SK-N-SH treated with all-trans-retinoic acid at 6 μM for 48 hours (cell line): ENCODE measurements around the gene SEPTIN3.
A peak's percentile ranks its signal among the peaks of the same experiment; 100 is the strongest.
"Not testable (repeated sequence)": the region's sequence is repeated elsewhere in the genome, so short reads cannot be mapped to it uniquely, and the experiment has no call there.

Source experiments
- ATAC-seq: fragments of 200-7000 bp; cut with Tn5 transposase; 3 replicates; pipeline ENCODE4 v1.9.1; 2020; ENCODE audit warnings: mild to moderate bottlenecking, moderate library complexity
- CSDC2 ChIP-seq: fragments of 250-450 bp; sonication (Bioruptor Pico); IDR thresholded peaks from 2 replicates; pipeline ENCODE4 v1.5.0; 2020; ENCODE audit warnings: mild to moderate bottlenecking, moderate library complexity
- CSRNP3 ChIP-seq: fragments of 250-450 bp; sonication (Bioruptor Pico); IDR thresholded peaks from 2 replicates; pipeline ENCODE4 v1.5.1; 2021; ENCODE audit warnings: mild to moderate bottlenecking, moderate library complexity
- GLIS3 ChIP-seq: fragments of 250-450 bp; sonication (Bioruptor Pico); IDR thresholded peaks from 2 replicates; pipeline ENCODE4 v1.5.0; 2020; ENCODE audit warnings: mild to moderate bottlenecking, moderate library complexity
- ISL1 ChIP-seq: fragments of 250-450 bp; sonication (Bioruptor Pico); IDR thresholded peaks from 2 replicates; pipeline ENCODE4 v2.1.2; 2022; ENCODE audit warnings: mild to moderate bottlenecking, moderate library complexity
- OSR1 ChIP-seq: fragments of 250-450 bp; sonication (Bioruptor Pico); IDR thresholded peaks from 2 replicates; pipeline ENCODE4 v1.8.0; 2022; ENCODE audit warnings: moderate library complexity, mild to moderate bottlenecking, inconsistent platforms
- PATZ1 ChIP-seq: fragments of 250-450 bp; sonication (Bioruptor Pico); IDR thresholded peaks from 2 replicates; pipeline ENCODE4 v1.8.0; 2020; ENCODE audit warnings: mild to moderate bottlenecking, moderate library complexity, borderline replicate concordance
- PPARA ChIP-seq: fragments of 250-450 bp; sonication (Bioruptor Pico); IDR thresholded peaks from 2 replicates; pipeline ENCODE4 v1.5.0; 2020; ENCODE audit warnings: mild to moderate bottlenecking, borderline replicate concordance
- RARB ChIP-seq: fragments of 250-450 bp; sonication (Bioruptor Pico); IDR thresholded peaks from 2 replicates; pipeline ENCODE4 v1.8.0; 2021; ENCODE audit warnings: mild to moderate bottlenecking, moderate library complexity
- SNAI2 ChIP-seq: fragments of 250-450 bp; sonication (Bioruptor Pico); IDR thresholded peaks from 2 replicates; pipeline ENCODE4 v1.5.0; 2020; ENCODE audit warnings: mild to moderate bottlenecking, moderate library complexity
- TCF4 ChIP-seq: fragments of 250-450 bp; sonication (Bioruptor Pico); IDR thresholded peaks from 2 replicates; pipeline ENCODE4 v1.8.0; 2021; ENCODE audit warnings: mild to moderate bottlenecking, moderate library complexity, borderline replicate concordance
- TOX ChIP-seq: fragments of 250-450 bp; sonication (Bioruptor Pico); IDR thresholded peaks from 2 replicates; pipeline ENCODE4 v1.8.0; 2021; ENCODE audit warnings: mild to moderate bottlenecking, moderate library complexity, borderline replicate concordance
- ZC3H10 ChIP-seq: fragments of 250-450 bp; sonication (Bioruptor Pico); IDR thresholded peaks from 2 replicates; pipeline ENCODE4 v1.5.1; 2021; ENCODE audit warnings: mild to moderate bottlenecking, moderate library complexity
- ZFP3 ChIP-seq: fragments of 250-450 bp; sonication (Bioruptor Pico); IDR thresholded peaks from 2 replicates; pipeline ENCODE4 v1.5.0; 2020; ENCODE audit warnings: mild to moderate bottlenecking, moderate library complexity
- ZFP30 ChIP-seq: fragments of 450-650 bp; formaldehyde crosslinking; IDR thresholded peaks from 2 replicates; pipeline ENCODE4 v1.5.0; 2022; ENCODE audit warnings: mild to moderate bottlenecking, moderate library complexity
- ZNF565 ChIP-seq: fragments of 450-650 bp; formaldehyde crosslinking; conservative IDR thresholded peaks from 2 replicates; pipeline ENCODE4 v1.5.0; 2020; ENCODE audit warnings: low read depth, mild to moderate bottlenecking, moderate library complexity
- ZNF70 ChIP-seq: fragments of 450-650 bp; formaldehyde crosslinking; IDR thresholded peaks from 2 replicates; pipeline ENCODE4 v1.5.0; 2020; ENCODE audit warnings: mild to moderate bottlenecking, moderate library complexity
- TF ChIP-seq, protein P1 (sequence below): fragments of 250-450 bp; sonication (Bioruptor Pico); IDR thresholded peaks from 2 replicates; pipeline ENCODE4 v1.8.0; 2021; ENCODE audit warnings: low read depth, mild to moderate bottlenecking, moderate library complexity, borderline replicate concordance
- TF ChIP-seq, protein P2 (sequence below): fragments of 250-450 bp; sonication (Bioruptor Pico); IDR thresholded peaks from 2 replicates; pipeline ENCODE4 v1.5.1; 2020; ENCODE audit warnings: low read depth, mild to moderate bottlenecking, moderate library complexity

The SEPTIN3 gene

GRCh38 chr22:41947424-41948080, 21.7 kb upstream of the SEPTIN3 start (continued):
- TF ChIP-seq GLIS3 (CRISPR knock-in tag) (no peak), ZNF565 (CRISPR knock-in tag) (no peak), TOX (CRISPR knock-in tag) (no peak)
- TF ChIP-seq, protein P1, sequence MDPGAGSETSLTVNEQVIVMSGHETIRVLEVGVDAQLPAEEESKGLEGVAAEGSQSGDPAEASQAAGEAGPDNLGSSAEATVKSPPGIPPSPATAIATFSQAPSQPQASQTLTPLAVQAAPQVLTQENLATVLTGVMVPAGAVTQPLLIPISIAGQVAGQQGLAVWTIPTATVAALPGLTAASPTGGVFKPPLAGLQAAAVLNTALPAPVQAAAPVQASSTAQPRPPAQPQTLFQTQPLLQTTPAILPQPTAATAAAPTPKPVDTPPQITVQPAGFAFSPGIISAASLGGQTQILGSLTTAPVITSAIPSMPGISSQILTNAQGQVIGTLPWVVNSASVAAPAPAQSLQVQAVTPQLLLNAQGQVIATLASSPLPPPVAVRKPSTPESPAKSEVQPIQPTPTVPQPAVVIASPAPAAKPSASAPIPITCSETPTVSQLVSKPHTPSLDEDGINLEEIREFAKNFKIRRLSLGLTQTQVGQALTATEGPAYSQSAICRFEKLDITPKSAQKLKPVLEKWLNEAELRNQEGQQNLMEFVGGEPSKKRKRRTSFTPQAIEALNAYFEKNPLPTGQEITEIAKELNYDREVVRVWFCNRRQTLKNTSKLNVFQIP (CRISPR knock-in tag): no peak
- TF ChIP-seq, protein P2, sequence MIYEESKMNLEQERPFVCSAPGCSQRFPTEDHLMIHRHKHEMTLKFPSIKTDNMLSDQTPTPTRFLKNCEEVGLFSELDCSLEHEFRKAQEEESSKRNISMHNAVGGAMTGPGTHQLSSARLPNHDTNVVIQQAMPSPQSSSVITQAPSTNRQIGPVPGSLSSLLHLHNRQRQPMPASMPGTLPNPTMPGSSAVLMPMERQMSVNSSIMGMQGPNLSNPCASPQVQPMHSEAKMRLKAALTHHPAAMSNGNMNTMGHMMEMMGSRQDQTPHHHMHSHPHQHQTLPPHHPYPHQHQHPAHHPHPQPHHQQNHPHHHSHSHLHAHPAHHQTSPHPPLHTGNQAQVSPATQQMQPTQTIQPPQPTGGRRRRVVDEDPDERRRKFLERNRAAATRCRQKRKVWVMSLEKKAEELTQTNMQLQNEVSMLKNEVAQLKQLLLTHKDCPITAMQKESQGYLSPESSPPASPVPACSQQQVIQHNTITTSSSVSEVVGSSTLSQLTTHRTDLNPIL (CRISPR knock-in tag): no peak

- no peak for TF ChIP-seq PATZ1 (CRISPR knock-in tag)
- no peak for TF ChIP-seq RARB (CRISPR knock-in tag)
- TF ChIP-seq ZNF70: no peak
- ATAC-seq: no peak
Measured at GRCh38 chr22:41948142-41948541, 21.1 kb upstream of the SEPTIN3 start.

- ATAC-seq: not testable (repeated sequence)
Measured at GRCh38 chr22:41948928-41949296, 20.3 kb upstream of the SEPTIN3 start.

GRCh38 chr22:41949297-41949965, 19.8 kb upstream of the SEPTIN3 start:
- TF ChIP-seq, protein P2 (CRISPR knock-in tag): no peak
- TF ChIP-seq ZFP30 (CRISPR knock-in tag) (no peak), PATZ1 (CRISPR knock-in tag) (no peak), TCF4 (CRISPR knock-in tag) (no peak), OSR1 (CRISPR knock-in tag) (no peak), ZFP3 (CRISPR knock-in tag) (no peak), ZC3H10 (CRISPR knock-in tag) (no peak), PPARA (CRISPR knock-in tag) (no peak), ZNF565 (CRISPR knock-in tag) (no peak), ISL1 (CRISPR knock-in tag) (no peak), ZNF70 (no peak), SNAI2 (CRISPR knock-in tag) (no peak), RARB (CRISPR knock-in tag) (no peak)
- no peak for ATAC-seq

DNA sequence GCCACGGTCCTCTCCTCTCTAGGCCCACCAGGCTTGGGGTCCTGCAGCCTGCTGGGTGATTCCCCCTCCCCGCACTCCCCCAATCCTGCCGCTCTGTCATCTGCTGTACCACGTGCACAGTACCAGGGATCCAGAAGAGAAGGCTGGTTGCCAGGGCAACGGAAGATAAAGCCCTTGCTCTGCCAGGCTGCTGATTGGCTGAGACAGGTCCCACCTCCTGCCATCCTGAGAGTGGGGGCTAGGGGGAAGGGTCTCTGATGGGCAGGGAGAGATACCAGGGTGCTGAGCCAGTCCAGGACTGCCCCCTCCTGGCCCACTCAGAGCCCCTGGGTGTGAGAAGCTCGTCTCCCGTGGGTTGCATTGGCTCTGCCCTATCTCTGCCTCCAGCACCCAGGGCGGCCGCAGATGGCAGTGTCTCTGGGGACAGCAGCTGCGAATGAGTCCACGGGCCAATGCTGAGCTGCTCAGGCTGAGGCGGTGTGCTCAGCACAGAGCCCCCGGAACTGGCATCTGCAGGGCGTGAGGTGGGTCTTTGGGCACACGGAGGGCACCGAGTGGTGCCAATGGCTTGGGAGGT, 17.3 kb upstream of the SEPTIN3 start, which contains the start of gene SMIM45:
TSS of gene SMIM45 (plus strand) at position 253 of the 577 bp plus-strand sequence.
- ATAC-seq: peak; percentile 40; the same call in 1 of the 3 replicates
- TF ChIP-seq CSDC2 (CRISPR knock-in tag): no peak
- TF ChIP-seq CSRNP3 (CRISPR knock-in tag): no peak
- TF ChIP-seq RARB (CRISPR knock-in tag): no peak
- TF ChIP-seq, protein P2 (CRISPR knock-in tag): no peak
- TF ChIP-seq ZFP30 (CRISPR knock-in tag): no peak
- no peak for TF ChIP-seq PATZ1 (CRISPR knock-in tag)
- no peak for TF ChIP-seq ZNF565 (CRISPR knock-in tag)
- no peak for TF ChIP-seq TOX (CRISPR knock-in tag)
